HCT116 (cell line): ENCODE results near the gene IL37. TPM values are rescaled to one million over a fixed set of nuclear protein-coding genes. Genes with fewer than 3 reads are reported as not detected.

Experiments used
- ATAC-seq: fragments of 200-7000 bp; cut with Tn5 transposase; 2 replicates; pipeline ENCODE4 v1.9.1; 2020; ENCODE audit warnings: mild to moderate bottlenecking, moderate library complexity
- BruUV-seq: library from RNA; stranded (reverse); fragments of 400-500 nt; replicated peaks from 2 replicates; lab custom pipeline; 2021; lab: Mats Ljungman, UMichigan
- CTCF ChIA-PET: fragments of 300-600 bp; sonication (Branson Sonifier 250); formaldehyde crosslinking; loops from one replicate; lab custom pipeline; 2021; ENCODE audit warnings: antibody characterized with exemption; lab: Charles Lee
- POLR2A ChIA-PET: fragments of 300-600, 350-600 bp; sonication (Branson Sonifier 250); formaldehyde crosslinking; loops from one replicate; lab custom pipeline; 2021; ENCODE audit warnings: antibody characterized with exemption; lab: Charles Lee
- RAD21 ChIA-PET, 2 experiments: fragments of 300-600 bp; sonication (Branson Sonifier 250); formaldehyde crosslinking; loops; one replicate each; lab custom pipeline; 2023; ENCODE audit warnings: low total read pairs in 2 of 2; ENCODE audit not compliant: uncharacterized antibody in 2 of 2, unreplicated experiment in 2 of 2, low non-redundant PET in 1 of 2; lab: Charles Lee
- DNase-seq: peaks from one replicate; pipeline ENCODE4 v3.0.0-alpha.2; 2010; ENCODE audit warnings: low read depth, low spot score
- H2AFZ ChIP-seq: fragments of 200-600 bp; shearing (Covaris generic), sonication (generic); 2 replicates; pipeline ENCODE4 v1.6.1; 2017; ENCODE audit warnings: low read depth, mixed run types, mixed read lengths, antibody characterized with exemption, low read length; ENCODE audit not compliant: poor library complexity, severe bottlenecking
- H3K27ac ChIP-seq: 2 replicates; pipeline ENCODE4 v1.5.1; 2012; ENCODE audit warnings: low read depth, low read length
- H3K27me3 ChIP-seq: fragments of 200-600 bp; sonication (generic); 2 replicates; pipeline ENCODE4 v1.6.1; 2016; ENCODE audit warnings: mixed run types, low read length, mixed read lengths; ENCODE audit not compliant: insufficient read depth
- H3K36me3 ChIP-seq, 2 experiments: fragments of 200-500 bp in 1 of 2; fragments of 200-600 bp in 1 of 2; sonication (Bioruptor generic) in 1 of 2; sonication (generic) in 1 of 2; 2 replicates each; pipeline versions ENCODE4 v1.5.1 to v1.6.1; 2014 to 2016; ENCODE audit warnings: low read length in 2 of 2, inconsistent platforms in 1 of 2, mixed read lengths in 1 of 2, mixed run types in 1 of 2; ENCODE audit not compliant: insufficient read depth in 2 of 2, control insufficient read depth in 1 of 2
- H3K4me1 ChIP-seq, 2 experiments: fragments of 200-600 bp in 1 of 2; sonication (generic) in 1 of 2; 2 replicates each; pipeline versions ENCODE4 v1.5.1 to v1.6.1; 2012 to 2017; ENCODE audit warnings: low read length in 2 of 2, inconsistent platforms in 1 of 2, mild to moderate bottlenecking in 1 of 2, mixed read lengths in 1 of 2, mixed run types in 1 of 2, moderate library complexity in 1 of 2; ENCODE audit not compliant: insufficient read depth in 2 of 2, control insufficient read depth in 1 of 2
- H3K4me2 ChIP-seq: fragments of 200-600 bp; sonication (generic); 2 replicates; pipeline ENCODE4 v1.6.1; 2017; ENCODE audit warnings: mixed run types, low read length, mixed read lengths
- H3K4me3 ChIP-seq, 2 experiments: fragments of 200-600 bp in 1 of 2; sonication (generic) in 1 of 2; replicated peaks in 1 of 2; 2 replicates each; pipeline ENCODE4 v1.5.1; 2011 to 2016; ENCODE audit warnings: low read length in 2 of 2, control low read depth in 1 of 2, low read depth in 1 of 2, mild to moderate bottlenecking in 1 of 2, mixed read lengths in 1 of 2, mixed run types in 1 of 2
- H3K79me2 ChIP-seq: fragments of 200-600 bp; sonication (generic); 2 replicates; pipeline ENCODE4 v1.6.1; 2017; ENCODE audit warnings: mild to moderate bottlenecking, mixed run types, low read length, moderate library complexity, mixed read lengths; ENCODE audit not compliant: insufficient read depth
- H3K9ac ChIP-seq: fragments of 200-600 bp; sonication (generic); 2 replicates; pipeline ENCODE4 v1.6.1; 2016; ENCODE audit warnings: low read length, mixed read lengths
- H3K9me2 ChIP-seq: fragments of 200-600 bp; sonication (generic), shearing (Covaris generic); 2 replicates; pipeline ENCODE4 v1.6.1; 2017; ENCODE audit warnings: mixed run types, mild to moderate bottlenecking, moderate library complexity; ENCODE audit not compliant: insufficient read depth
- H3K9me3 ChIP-seq, 2 experiments: fragments of 200-500 bp in 1 of 2; fragments of 200-600 bp in 1 of 2; sonication (Bioruptor generic) in 1 of 2; sonication (generic) in 1 of 2; 2 replicates each; pipeline ENCODE4 v1.6.1; 2014 to 2017; ENCODE audit warnings: low read length in 2 of 2, mixed read lengths in 2 of 2, inconsistent platforms in 1 of 2, low read depth in 1 of 2, mild to moderate bottlenecking in 1 of 2, mixed run types in 1 of 2, moderate library complexity in 1 of 2; ENCODE audit not compliant: control insufficient read depth in 1 of 2, insufficient read depth in 1 of 2
- H4K20me1 ChIP-seq: fragments of 200-600 bp; sonication (generic), shearing (Covaris generic); 2 replicates; pipeline ENCODE4 v1.6.1; 2017; ENCODE audit warnings: mixed run types, mild to moderate bottlenecking, moderate library complexity; ENCODE audit not compliant: insufficient read depth
- CBX3 ChIP-seq: IDR thresholded peaks from 2 replicates; pipeline ENCODE4 v1.6.1; 2012; ENCODE audit warnings: low read depth
- EGR1 ChIP-seq: IDR thresholded peaks from 2 replicates; pipeline ENCODE4 v1.6.1; 2012; ENCODE audit warnings: low read depth
- ELF1 ChIP-seq: IDR thresholded peaks from 2 replicates; pipeline ENCODE4 v1.6.1; 2012; ENCODE audit warnings: low read depth, borderline replicate concordance
- EZH2 ChIP-seq: fragments of 200-600 bp; sonication (generic); IDR thresholded peaks from 2 replicates; pipeline ENCODE4 v1.6.1; 2017; ENCODE audit warnings: antibody characterized with exemption, mixed run types
- FOSL1 ChIP-seq: IDR thresholded peaks from 2 replicates; pipeline ENCODE4 v1.6.1; 2012; ENCODE audit warnings: low read depth
- JUND ChIP-seq: IDR thresholded peaks from 2 replicates; pipeline ENCODE4 v1.6.1; 2012
- MAX ChIP-seq: IDR thresholded peaks from 2 replicates; pipeline ENCODE4 v1.6.1; 2012
- RAD21 ChIP-seq: IDR thresholded peaks from 2 replicates; pipeline ENCODE4 v1.6.1; 2012; ENCODE audit warnings: low read depth, mild to moderate bottlenecking
- SIN3A ChIP-seq: IDR thresholded peaks from 2 replicates; pipeline ENCODE4 v1.6.1; 2012; ENCODE audit warnings: low read depth
- SP1 ChIP-seq: IDR thresholded peaks from 2 replicates; pipeline ENCODE4 v1.6.1; 2012; ENCODE audit warnings: low read depth
- SRF ChIP-seq: IDR thresholded peaks from 2 replicates; pipeline ENCODE4 v1.6.1; 2012; ENCODE audit warnings: low read depth
- TCF7L2 ChIP-seq: IDR thresholded peaks from 2 replicates; pipeline ENCODE4 v1.7.0; 2011; ENCODE audit warnings: borderline replicate concordance, inconsistent platforms; ENCODE audit not compliant: insufficient read depth, insufficient read length; ENCODE audit errors: extremely low read depth
- YY1 ChIP-seq: IDR thresholded peaks from 2 replicates; pipeline ENCODE4 v1.6.1; 2011; ENCODE audit warnings: low read length, low read depth, moderate library complexity, mild to moderate bottlenecking; ENCODE audit not compliant: insufficient replicate concordance; ENCODE audit errors: extremely low read depth
- ZFX ChIP-seq: fragments of 450-650 bp; IDR thresholded peaks from 2 replicates; pipeline ENCODE4 v1.6.1; 2017
- ZNF274 ChIP-seq: fragments of 200-500 bp; sonication (Bioruptor generic); IDR thresholded peaks from 2 replicates; pipeline ENCODE4 v1.6.1; 2014; ENCODE audit warnings: mild to moderate bottlenecking, low read depth, low read length, inconsistent platforms
- intact Hi-C: fragments of 100-400 bp; cut with micrococcal nuclease; formaldehyde crosslinking; loops from 2 replicates; pipeline ENCODE4 v1.10.0; 2022
- total RNA-seq: library from RNA; stranded (reverse); gene quantifications from one replicate; pipeline ENCODE4 v1.2.1, GENCODE V29; 2021; ENCODE audit not compliant: unreplicated experiment

IL37 gene
- total RNA-seq, 1 experiment from 2014 or later: not detected

GRCh38 chr2:112880696-112881095, 30.3 kb upstream of the IL37 start:
- no peaks in the 10 kb centered on the region for H3K9me2 ChIP-seq
- no peaks in the 10 kb centered on the region for H3K27me3 ChIP-seq
- ATAC-seq (no peak), DNase-seq (no peak)
- CTCF ChIA-PET: interaction anchor here (1.2 kb wide), 1 partner anchor 131 kb away, joined by 5 read pairs; no protein-coding TSS in a partner anchor
- peaks cover 3 to 30% of the 10 kb centered on the region in 2 experiments; a peak in 3 of 4 replicates for H3K4me1 ChIP-seq
- H3K27ac ChIP-seq: no peak overlapping the region
- RAD21 ChIA-PET: interaction anchor here in 1 of 2 experiments (1.2 kb wide), 1 partner anchor 131 kb away, joined by 5 read pairs; no protein-coding TSS in a partner anchor
- no peak overlapping the region for H3K4me2 ChIP-seq
- no peak for TF ChIP-seq EGR1
- TF ChIP-seq SIN3A: no peak
- TF ChIP-seq ZNF274: no peak
- no peak for TF ChIP-seq FOSL1
- TF ChIP-seq RAD21: no peak
- POLR2A ChIA-PET: no interaction called here
- no peak overlapping the region for H3K9ac ChIP-seq
- no peaks in the 10 kb centered on the region for H4K20me1 ChIP-seq
- H2AFZ ChIP-seq: no peak overlapping the region
- H3K79me2 ChIP-seq: no peaks in the 10 kb centered on the region
- H3K9me3 ChIP-seq: no peaks in the 10 kb centered on the region
- no peaks in the 10 kb centered on the region for H3K36me3 ChIP-seq
- intact Hi-C loops: no loop called here
- no TSS peak for BruUV-seq
- no peak overlapping the region for H3K4me3 ChIP-seq

- H3K27me3 ChIP-seq: no peaks in the 10 kb centered on the region
- no peaks in the 10 kb centered on the region for H4K20me1 ChIP-seq
- ChIA-PET RAD21 (interaction anchor here in 1 of 2 experiments (1.2 kb wide), 1 partner anchor 132 kb away, joined by 5 read pairs; no protein-coding TSS in a partner anchor), CTCF (interaction anchor here (1.2 to 1.5 kb wide), 2 partner anchors 60 to 132 kb away, joined by 3 to 5 read pairs; no protein-coding TSS in a partner anchor), POLR2A (no interaction called here)
- H3K36me3 ChIP-seq: no peaks in the 10 kb centered on the region
- ATAC-seq (peak; percentile 76), DNase-seq (peak; percentile 16)
- H3K9me3 ChIP-seq: no peaks in the 10 kb centered on the region
- intact Hi-C loops: no loop called here
- BruUV-seq: no TSS peak
- H3K9ac ChIP-seq: no peak overlapping the region
- no peak overlapping the region for H3K27ac ChIP-seq
- H3K4me2 ChIP-seq: peak overlapping the region; percentile 29
- no peaks in the 10 kb centered on the region for H3K79me2 ChIP-seq
- H3K4me1 ChIP-seq: peaks cover 3 to 30% of the 10 kb centered on the region in 2 experiments; a peak in 3 of 4 replicates
- peak overlapping the region; percentile 38 for H2AFZ ChIP-seq
- H3K4me3 ChIP-seq: no peak overlapping the region
- no peak for TF ChIP-seq YY1
- TF ChIP-seq TCF7L2: peak; percentile 23
- TF ChIP-seq MAX: no peak
- no peak for TF ChIP-seq SIN3A
- TF ChIP-seq SP1: peak; percentile 30; the same call in 1 of the 2 replicates
- no peak for TF ChIP-seq SRF
- TF ChIP-seq ZNF274: no peak
- no peak for TF ChIP-seq CBX3
- TF ChIP-seq JUND: peak; percentile 33; the same call in 1 of the 2 replicates
- no peak for TF ChIP-seq FOSL1
- TF ChIP-seq EZH2: no peak
- no peak for TF ChIP-seq ZFX
- TF ChIP-seq ELF1: no peak
- H3K9me2 ChIP-seq: no peaks in the 10 kb centered on the region
Measured at GRCh38 chr2:112881217-112881985, 29.6 kb upstream of the IL37 start.
